SIG-M5 (cell line): ENCODE data around the gene CARD14.
"Not testable (repeated sequence)": the region's sequence is repeated elsewhere in the genome, so short reads cannot be mapped to it uniquely, and the experiment has no call there.

Experiments used
- DNase-seq: peaks from one replicate; lab custom pipeline; 2025; lab: John Stamatoyannopoulos, UW

CARD14 gene

GRCh38 chr17:80223838-80224497 lies 54.1 kb downstream of the CARD14 start:
- no peak for DNase-seq

GRCh38 chr17:80224683-80225082 lies 54.9 kb downstream of the CARD14 start:
- no peak for DNase-seq

DNA sequence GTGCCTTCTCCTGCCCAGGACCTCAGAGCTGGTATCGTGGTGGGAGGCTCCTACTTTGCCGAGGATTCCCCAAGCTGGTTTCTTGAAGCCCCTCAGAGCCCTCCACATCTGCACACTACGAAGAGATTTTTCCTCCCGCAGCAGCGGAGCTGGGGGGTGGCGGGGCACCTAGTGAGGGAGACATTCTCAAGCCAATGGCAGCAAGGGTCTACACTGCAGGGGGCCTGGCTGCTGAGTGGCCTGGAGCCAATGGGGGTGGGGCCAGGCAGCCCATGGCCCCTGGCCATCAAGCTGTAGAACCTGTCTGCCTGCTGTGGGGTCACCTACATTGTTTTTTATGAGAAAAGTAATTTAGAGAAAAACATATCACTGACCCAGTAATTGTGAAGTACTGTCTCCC lies 55.4 kb downstream of the CARD14 start:
- DNase-seq = no peak

- DNase-seq = no peak
Observed at GRCh38 chr17:80227156-80227555, 57.3 kb downstream of the CARD14 start.

GRCh38 chr17:80227666-80228065 lies 57.8 kb downstream of the CARD14 start:
- no peak for DNase-seq

- no peak for DNase-seq
Observed at GRCh38 chr17:80228477-80228876, 58.6 kb downstream of the CARD14 start.

- DNase-seq = no peak
Observed at GRCh38 chr17:80229011-80229410, 59.2 kb downstream of the CARD14 start.

DNA sequence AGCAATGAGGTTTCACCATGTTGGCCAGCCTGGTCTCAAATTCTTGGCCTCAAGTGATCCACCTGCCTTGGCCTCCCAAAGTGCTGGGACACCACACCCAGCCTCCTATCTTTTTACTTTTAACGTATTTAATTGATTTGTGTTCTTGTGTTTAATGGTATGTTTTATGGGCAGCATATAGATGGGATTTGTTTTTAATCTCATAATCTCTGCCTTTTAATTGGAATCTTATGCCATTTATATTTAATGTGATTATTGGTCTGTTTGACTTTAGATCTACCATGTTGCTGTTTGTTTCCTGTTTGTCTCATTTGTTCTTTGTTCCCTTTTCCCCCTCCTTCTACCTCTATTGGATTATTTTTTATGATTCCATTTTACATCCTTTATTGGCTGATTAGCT lies 62.6 kb downstream of the CARD14 start:
- DNase-seq = no peak

DNA sequence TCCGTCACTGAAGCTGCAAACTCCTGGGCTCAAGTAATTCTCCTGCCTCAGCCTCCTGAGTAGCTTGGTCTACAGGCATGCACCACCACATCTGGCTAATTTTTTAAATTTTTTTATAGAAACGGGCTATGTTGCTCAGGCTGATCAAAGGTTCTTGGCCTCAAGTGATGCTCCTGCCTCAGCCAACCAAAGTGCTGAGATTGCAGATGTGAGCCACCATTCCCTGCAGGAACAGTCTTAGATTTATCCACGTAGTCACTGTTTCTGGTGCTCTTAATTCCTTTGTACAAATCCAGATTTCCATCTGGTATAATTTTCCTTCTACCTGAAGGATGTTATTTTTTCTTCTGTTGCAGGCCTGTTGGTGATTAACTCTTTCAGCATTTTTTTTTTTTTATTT lies 63.4 kb downstream of the CARD14 start:
- DNase-seq = no peak

- DNase-seq = no peak
Observed at GRCh38 chr17:80236911-80237310, 67.1 kb downstream of the CARD14 start.

GRCh38 chr17:80237386-80237785 lies 67.6 kb downstream of the CARD14 start:
- DNase-seq = no peak

DNA sequence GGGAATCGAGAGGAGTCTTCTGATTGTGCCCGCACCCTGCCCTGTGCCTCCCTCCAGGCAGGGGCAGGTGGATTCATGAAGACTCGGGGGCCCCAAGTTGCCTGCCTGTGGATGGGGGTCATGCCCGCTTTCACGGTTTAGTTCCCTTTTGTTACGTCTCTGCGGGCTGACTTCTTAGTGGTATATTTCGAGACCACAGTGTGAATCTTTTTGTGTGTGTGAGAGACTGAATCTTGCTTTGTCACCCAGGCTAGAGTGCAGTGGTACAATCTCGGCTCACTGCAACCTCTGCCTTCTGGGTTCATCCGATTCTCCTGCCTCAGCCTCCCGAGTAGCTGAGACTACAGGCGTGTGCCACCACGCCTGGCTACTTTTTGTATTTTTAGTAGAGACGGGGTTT lies 72.7 kb downstream of the CARD14 start:
- no peak for DNase-seq

- DNase-seq = no peak
Observed at GRCh38 chr17:80243526-80244433, 74.0 kb downstream of the CARD14 start.

- DNase-seq = not testable (repeated sequence)
Observed at GRCh38 chr17:80244448-80244847, 74.6 kb downstream of the CARD14 start.

DNA sequence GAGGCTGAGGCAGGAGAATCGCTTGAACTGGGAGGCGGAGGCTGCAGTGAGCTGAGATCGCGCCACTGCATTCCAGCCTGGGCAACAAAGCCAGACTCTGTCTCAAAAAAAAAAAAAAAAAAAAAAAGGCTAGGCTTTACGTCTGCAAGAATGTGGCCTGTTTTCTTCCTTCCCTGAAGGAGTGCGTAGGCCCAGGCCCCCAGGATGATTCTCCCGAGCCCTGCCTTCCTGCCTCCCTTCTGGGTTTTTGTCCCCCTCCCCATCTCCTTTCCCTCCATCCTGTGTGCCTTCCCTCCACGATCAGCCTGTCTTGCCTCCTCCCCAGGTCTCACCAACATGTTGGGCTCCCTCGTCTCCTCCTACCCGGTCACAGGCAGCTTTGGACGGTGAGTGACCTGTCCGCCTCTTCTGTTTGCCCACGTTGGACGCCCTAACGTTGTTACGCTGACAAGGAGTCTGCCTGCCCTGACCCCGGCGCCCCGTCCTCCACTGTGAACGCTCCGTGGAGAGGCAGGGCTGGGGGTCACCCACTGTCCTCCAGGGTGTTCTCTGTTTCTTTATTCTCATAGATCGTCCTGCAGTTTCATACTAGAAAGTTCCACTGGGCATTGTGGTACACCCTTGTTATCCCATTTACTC lies 75.2 kb downstream of the CARD14 start:
- no peak for DNase-seq

DNA sequence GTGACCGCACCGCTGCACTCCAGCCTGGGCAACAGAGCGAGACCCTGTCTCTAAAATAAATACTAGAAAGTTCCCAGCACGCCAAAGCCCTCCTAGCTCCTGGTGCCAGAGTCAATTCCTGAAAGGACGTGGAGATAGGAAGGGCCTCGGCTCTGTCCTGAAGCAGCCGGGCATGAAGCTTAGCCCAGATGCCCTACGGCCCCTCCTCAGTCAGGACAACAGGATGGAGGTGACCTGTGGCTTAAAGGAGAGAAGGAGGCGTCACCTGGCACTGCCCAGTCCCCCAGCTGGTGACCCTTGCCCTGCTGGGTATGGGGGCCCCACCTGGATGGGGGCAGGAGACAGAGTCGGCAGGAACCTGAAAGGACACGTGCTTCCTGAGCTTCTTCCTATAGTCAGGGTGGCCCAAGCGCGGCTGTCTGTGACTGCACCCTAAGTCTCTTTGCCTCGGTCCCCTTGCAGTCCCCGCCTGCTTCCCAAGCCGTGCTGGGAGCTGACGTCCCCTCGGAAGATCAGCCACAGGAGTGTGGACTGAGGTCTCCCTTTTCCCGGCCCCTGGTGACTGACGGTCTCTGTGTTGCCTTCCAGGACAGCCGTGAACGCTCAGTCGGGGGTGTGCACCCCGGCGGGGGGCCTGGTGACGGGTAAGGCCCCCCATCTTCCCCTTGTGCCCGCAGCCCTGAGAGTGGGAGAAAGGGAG lies 75.9 kb downstream of the CARD14 start:
- DNase-seq = no peak

DNA sequence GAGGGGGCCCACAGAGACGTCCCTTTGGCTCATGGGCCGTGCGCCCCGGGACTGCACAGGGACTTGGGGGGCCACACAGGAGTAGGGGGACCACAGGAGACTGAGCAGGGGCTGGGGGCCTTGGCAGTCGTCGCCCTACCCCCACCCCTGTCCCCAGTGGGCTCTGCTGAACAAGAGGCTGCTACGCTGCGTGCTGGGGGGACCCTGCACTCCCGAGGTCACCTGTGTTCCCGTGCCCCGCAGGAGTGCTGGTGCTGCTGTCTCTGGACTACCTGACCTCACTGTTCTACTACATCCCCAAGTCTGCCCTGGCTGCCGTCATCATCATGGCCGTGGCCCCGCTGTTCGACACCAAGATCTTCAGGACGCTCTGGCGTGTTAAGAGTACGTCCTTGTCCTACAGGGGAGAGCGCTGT lies 76.4 kb downstream of the CARD14 start:
- DNase-seq = no peak

DNA sequence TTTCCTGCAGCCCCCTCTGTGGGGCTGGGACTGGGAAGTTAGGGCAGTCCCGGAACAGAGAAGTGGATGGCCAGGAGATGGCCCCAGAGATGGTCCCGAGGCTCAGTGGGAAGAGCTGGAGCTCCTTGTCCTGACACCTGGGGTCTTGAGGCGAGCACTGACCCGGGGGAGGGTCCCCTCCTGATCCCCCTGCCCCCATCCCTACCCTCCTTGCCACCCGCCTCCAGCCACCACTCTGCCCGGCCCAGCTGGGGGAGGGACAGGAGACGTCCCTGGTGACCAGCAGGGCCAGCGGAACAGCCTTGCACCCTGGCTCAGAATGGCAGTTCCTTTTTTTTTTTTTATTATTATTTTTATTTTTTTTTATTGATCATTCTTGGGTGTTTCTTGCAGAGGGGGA lies 76.9 kb downstream of the CARD14 start:
- no peak for DNase-seq

- no peak for DNase-seq
Observed at GRCh38 chr17:80247561-80247960, 77.7 kb downstream of the CARD14 start.

- DNase-seq = no peak
Observed at GRCh38 chr17:80248001-80248893, 78.4 kb downstream of the CARD14 start.
